HG03108 (cell line): ENCODE data around the gene LRRN3.

Source experiments
- ATAC-seq: cut with Tn5 transposase; IDR thresholded peaks from one replicate; pipeline ENCODE4 v1.9.1; 2021; ENCODE audit warnings: moderate library complexity; ENCODE audit not compliant: unreplicated experiment

Gene LRRN3

DNA sequence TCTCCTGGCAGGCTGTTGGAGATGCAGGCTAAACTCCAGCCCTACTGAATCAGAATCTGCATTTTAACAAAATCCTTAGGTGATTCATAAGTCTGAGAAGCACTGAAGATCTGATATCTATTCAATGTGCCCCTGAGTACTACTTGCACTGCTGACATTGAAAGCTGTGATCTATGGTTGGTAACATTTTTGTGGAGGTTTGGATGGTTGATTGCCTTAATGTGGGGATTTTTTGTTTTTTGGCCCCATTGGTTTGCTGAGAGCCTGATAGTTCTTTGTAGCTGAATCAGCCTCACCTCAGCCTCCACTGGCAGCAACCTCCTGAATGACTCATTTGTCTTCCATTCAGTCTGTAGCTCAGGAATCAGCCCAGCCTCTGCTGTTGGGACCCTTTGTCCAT, 14.7 kb upstream of the LRRN3 start:
- no peak for ATAC-seq

DNA sequence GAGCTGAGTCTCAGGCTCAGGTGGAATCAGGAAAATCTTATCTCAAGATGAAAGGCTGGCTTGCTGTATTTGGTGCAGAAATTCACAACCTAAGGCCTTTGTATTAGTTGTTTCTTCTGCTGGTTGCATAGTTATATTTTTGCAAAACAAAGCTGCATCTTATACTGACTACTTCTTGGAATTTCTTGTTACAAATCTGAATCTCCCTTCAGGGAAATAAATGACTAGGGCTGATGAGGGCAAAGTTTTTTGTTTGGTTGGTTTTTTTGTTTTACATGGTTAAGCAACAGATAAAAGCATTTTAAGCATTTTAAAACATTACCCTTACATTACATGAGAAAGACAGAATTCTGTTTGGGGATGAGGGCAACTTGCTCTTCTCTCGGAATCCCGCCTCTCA, 13.9 kb upstream of the LRRN3 start:
- ATAC-seq, result no peak

DNA sequence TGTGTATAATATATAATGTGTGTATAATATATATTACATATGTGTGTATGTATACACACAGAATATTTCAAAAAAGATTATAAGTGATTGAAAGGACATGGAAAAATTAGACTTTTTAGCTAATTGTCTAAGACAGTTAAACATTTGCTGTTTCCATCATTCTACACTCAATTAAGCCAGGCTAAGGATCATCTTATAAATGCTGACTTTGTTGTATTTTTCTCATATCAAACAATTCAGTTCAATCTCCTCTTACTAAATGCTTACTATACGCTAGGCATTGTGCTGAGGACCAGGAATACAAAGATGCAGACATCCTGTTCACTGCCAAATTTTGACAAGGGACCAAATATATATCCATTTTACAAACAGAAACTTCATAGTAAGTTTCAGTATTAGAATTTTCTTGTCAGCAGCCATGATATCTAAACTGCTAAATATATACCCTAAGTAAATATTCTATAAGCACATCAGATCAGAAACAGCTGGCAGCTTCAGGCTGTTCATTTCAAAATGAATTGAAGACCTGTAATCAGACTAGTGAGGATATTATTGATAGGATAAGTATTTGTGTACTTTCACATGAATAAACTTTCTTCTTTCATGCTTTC, 10.3 kb upstream of the LRRN3 start:
- no peak for ATAC-seq

GRCh38 chr7:111081546-111082267, 9.2 kb upstream of the LRRN3 start:
- no peak for ATAC-seq

DNA sequence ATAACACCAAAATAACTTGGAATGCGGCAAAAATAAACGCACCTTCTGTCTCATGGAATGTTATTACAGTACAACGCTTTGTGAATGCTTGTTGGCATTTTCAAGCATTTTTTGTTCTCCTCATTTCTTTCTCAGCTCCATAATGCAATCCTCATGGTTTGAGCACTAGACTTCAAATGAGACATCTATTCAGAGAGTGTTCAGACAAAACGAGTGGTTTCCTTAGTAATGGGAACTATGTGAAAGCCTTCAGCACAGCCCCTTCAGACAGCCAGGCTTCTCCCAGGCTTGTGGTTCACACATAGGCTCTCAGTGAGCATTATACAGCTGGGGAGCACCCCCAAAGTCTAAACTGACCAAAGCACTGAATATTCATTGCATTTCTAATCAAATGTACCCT, 8.6 kb upstream of the LRRN3 start:
- no peak for ATAC-seq

DNA sequence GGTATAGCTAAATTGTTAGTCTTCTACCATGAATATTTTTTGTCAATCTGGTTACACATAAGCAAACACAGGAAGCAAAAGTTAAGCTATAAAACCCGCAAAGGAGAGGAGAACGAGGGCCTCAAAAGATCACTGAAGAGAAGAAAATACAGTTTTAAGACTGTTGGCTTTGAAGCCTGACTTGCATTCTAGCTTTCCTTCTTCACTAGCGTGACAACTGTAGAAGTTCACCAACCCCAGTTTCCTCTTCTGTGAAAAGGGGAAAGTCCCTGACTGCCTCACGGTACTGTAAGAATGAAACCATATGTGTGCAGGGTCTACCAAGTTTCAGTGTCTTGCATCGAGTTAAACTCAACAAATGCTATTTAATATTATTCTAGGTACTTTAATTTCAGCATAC, 7.5 kb upstream of the LRRN3 start:
- ATAC-seq, result peak; percentile 97

DNA sequence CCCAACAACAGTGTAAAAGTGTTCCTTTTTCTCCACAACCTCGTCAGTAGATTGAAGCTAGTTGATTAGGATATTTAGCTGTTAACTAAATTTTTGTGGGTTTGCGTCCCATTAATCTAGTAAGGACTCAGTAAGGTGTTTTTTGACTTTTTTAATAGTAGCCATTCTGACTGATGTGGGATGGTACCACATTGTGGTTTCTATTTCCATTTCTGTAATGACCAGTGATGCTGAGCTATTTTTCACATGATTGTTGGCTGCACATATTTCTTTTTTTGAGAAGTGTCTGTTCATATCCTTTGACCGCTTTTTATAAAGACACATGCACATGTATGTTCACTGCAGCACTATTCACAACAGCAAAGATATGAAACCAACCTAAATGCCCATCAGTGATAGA, 5.6 kb upstream of the LRRN3 start:
- no peak for ATAC-seq

- no peak for ATAC-seq
These were observed 4.4 kb upstream of the LRRN3 start for GRCh38 chr7:111086532-111086931.

DNA sequence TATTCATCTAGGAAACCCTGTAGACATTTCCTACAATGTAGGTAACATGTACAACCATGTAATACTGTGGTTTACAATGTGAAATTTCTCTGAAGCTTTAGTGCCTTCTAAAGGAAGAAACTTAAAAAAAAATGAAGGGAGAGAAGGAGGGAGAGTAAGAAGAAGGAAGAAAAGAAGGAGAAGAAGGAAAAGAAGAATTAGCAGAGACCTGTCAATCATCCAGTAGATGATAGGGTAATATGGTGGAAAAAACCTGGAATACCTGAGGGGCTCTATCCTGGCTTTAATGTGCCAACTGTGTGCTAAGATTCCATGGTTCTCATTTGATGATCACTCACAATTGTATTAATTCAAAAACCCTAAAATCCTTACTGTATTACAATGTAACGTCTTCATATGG, 2.6 kb upstream of the LRRN3 start:
- no peak for ATAC-seq

DNA sequence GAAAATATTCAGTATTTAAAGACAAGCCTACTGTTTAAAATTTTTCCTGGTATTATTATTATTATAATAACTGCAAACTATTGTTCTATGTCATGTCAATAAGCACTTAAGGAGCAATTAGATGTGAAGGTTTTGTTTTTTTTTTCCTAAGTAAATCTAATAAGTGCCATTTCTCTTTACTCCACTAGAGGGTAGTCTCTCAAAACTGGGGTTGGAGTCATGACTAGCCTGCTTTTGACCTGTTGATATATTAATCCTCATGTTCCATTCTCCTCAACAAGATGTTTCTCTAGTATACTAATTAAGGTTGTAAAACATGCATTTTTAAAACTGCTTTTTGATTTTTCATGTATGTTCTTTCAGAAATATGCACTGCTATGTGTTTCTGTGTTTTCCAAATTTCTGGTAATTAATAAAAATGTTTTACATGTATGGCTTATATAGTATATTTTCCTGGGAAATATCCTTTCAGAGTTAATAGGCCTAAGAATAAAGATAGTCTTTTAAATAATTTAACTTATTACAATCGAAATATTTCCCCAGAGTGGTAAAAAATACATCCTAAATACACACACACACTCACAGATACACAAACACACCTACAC, 1.0 kb upstream of the LRRN3 start:
- ATAC-seq, result peak; percentile 33

DNA sequence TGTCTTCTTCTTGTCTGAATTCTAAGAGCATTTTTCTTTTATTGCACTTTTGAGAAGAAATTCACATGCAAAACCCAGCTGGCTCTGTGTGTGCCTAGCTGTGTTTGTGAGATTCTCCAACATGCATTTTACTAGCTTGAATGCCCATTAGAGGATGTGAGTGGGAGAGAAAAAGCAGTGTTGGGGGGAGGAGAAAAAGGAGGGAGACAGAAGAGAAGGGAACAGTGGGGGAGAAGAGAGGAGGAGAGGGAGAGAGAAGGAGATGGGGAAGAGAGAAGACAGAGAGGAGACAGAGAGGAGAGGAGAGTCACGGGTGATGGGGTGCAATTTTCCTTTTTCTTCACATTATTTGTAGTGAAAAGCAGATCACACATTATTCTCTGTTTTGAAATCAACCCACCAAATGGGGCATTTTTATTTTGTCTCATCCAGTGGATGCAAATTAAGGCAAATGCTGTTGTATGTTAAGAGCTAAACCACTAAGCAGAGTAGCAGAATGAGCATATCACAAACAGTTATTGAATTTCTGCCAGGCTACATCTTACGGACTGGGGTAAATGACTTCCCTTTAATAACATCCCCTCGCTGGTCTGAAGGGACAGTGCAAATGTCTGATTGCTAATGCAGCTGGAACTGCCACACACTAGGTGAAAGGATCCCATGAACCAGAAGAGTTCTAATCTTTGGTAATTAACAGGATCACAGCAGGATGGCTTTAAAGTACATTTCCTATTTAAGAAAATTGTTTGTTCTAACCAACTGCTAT, 849 bp downstream of the LRRN3 start:
- ATAC-seq, result no peak

DNA sequence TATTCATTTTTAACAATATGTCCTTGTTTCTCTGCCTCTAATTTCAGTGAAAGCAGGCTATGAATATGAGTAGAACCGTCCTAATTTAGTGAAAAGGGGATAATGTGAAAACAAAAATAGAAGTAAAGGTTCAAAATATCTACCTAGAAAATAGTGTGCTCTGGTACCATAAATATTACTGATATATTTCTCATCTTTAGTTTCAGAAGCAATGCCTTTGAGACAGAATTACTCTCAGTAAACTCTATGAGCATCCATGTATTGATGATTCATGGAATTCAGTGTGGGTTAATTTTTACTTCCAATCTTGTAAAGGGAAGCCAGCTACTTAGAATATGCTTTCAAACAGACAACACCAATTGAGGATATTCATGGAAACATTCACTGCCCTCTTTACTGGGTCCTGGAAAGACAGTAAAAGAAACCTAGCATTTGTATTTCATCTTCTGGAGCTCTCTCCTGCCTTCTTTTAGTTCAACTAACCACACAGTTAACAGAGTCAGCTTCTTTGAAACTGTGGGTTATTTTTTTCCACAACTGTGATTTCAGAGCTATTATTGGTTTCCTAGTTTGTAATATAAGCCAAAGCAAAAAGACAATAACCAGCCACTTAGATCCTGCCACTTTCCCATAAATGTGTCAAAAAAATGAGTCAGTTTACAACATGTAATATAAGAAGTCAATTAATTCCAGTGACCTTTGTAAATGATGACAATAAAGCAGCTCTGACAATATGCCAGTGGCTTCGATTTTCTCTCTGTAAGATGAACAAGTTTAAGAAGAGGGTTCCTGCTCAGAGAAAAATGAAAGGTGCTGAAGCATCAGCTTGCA, 1.7 kb downstream of the LRRN3 start:
- ATAC-seq, result peak; percentile 48

DNA sequence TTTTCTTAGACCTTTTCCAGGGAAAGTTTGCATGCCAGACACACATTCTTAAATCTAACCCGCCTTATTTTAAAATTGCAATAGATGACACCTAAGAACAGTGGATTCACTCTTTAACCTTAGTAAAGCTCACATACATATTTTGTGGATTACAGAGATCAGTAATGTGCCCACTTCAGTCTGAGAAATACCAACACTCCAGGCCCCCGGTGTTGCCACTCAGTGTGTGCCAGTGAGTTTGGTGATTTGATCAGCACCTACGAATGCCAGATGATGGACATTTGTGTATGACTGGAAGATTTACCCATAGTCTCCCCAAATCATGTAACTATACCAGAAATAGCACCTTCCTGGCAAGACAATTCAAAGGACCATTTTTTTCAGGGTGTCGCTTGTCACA, 2.6 kb downstream of the LRRN3 start:
- no peak for ATAC-seq

GRCh38 chr7:111094419-111094818, 3.5 kb downstream of the LRRN3 start:
- no peak for ATAC-seq

- no peak for ATAC-seq
These were observed 6.1 kb downstream of the LRRN3 start for GRCh38 chr7:111096997-111097396.

- peak; percentile 63 for ATAC-seq
These were observed 7.3 kb downstream of the LRRN3 start for GRCh38 chr7:111098011-111098925.

- ATAC-seq, result no peak
These were observed 8.0 kb downstream of the LRRN3 start for GRCh38 chr7:111098926-111099250.

DNA sequence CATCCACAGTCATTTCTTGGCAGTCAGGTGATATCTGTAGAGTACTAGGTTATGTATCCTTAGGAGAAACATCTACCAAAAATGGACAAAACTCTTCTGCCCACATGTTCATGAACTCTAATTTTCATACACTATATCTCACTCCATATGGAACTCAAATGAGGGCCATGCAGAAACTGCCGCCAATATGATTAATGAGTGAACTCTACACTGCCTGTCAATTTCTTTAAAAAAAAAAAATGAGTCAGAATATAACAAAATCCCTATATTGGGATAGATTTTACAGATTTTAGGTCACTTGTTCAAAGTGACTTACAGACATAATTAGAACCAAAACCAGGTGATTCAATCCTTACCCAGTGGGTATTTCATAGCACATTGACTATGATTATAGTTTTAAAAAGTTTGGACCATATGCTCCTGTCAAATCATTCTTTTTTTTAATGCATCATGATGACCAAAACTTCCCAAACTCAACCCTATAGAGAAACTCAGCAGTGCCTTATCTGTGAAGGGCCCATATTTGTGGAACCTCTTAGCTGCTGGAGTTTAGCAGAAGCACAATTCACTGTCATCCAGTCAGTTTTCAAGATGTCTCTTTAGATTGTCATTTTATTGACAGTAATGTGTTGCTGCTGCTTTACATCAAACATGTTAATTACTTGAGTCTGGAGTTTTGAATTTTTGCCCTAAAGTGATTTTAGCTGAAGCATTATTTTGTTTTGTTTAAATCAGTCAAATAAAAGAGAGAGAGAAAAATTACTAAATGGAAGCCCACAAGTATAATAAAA, 11.1 kb downstream of the LRRN3 start:
- ATAC-seq, result no peak

- no peak for ATAC-seq
These were observed 12.2 kb downstream of the LRRN3 start for GRCh38 chr7:111103136-111103535.
